Upper lobe of left lung (tissue), 6 donors: ENCODE measurements around the gene DENND5A. TPM values are rescaled to one million over a fixed set of nuclear protein-coding genes. Genes with fewer than 3 reads are reported as not detected.

Source experiments
- ATAC-seq, 2 donors: fragments of 200-7000 bp; cut with Tn5 transposase; one replicate each; pipeline ENCODE4 v1.9.1; 2022; ENCODE audit warnings: mild to moderate bottlenecking in 2 of 2, moderate library complexity in 2 of 2; ENCODE audit not compliant: low FRiP score in 2 of 2
- DNase-seq, 2 donors: peaks; one replicate each; pipeline ENCODE4 v3.0.0-alpha.2; 2019 to 2020
- H3K27ac ChIP-seq, 4 donors: fragments of 200-600 bp; sonication (generic); one replicate each; pipeline ENCODE4 v1.5.1; 2016 to 2019
- H3K27me3 ChIP-seq, 4 donors: fragments of 200-600 bp; sonication (generic); one replicate each; pipeline ENCODE4 v1.5.1; 2017 to 2019
- H3K36me3 ChIP-seq, 4 donors: fragments of 200-600 bp; sonication (generic); one replicate each; pipeline ENCODE4 v1.5.1; 2016 to 2019
- H3K4me1 ChIP-seq, 4 donors: fragments of 200-600 bp; sonication (generic); one replicate each; pipeline ENCODE4 v1.5.1; 2018 to 2019
- H3K4me3 ChIP-seq, 4 donors: fragments of 200-600 bp; sonication (generic); one replicate each; pipeline ENCODE4 v1.5.1; 2017 to 2019; ENCODE audit warnings: mild to moderate bottlenecking in 2 of 4, moderate library complexity in 1 of 4
- H3K9me3 ChIP-seq, 4 donors: fragments of 200-600 bp; sonication (generic); one replicate each; pipeline ENCODE4 v1.5.1; 2018 to 2019
- CTCF ChIP-seq, 6 experiments: fragments of 450-650 bp in 4 of 6; fragments of 200-600 bp in 2 of 6; sonication (generic) in 2 of 6; IDR thresholded peaks; one replicate each; pipeline ENCODE4 v1.5.1; 2016 to 2019; ENCODE audit warnings: antibody characterized with exemption in 6 of 6
- EP300 ChIP-seq, 4 donors: sonication (generic); formaldehyde crosslinking; IDR thresholded peaks; one replicate each; pipeline ENCODE4 v1.5.1; 2017; ENCODE audit warnings: antibody characterized with exemption in 4 of 4, control low read depth in 2 of 4
- POLR2A ChIP-seq, 4 donors: fragments of 450-650 bp; IDR thresholded peaks; one replicate each; pipeline ENCODE4 v1.5.1; 2016 to 2017; ENCODE audit warnings: antibody characterized with exemption in 4 of 4, mild to moderate bottlenecking in 2 of 4
- POLR2AphosphoS5 ChIP-seq, 2 donors: sonication (generic); formaldehyde crosslinking; IDR thresholded peaks; one replicate each; pipeline ENCODE4 v1.5.1; 2017; ENCODE audit warnings: antibody characterized with exemption in 2 of 2
- WGBS, 2 donors: methylation state at CpG; one replicate each; pipeline ENCODE4 v1.1.5; 2017 to 2018; 5-methylcytosine and 5-hydroxymethylcytosine counted together
- total RNA-seq, 6 donors: library from RNA; depleted of rRNA in 4 of 6; stranded (reverse); fragments of >200 nt in 4 of 6; gene quantifications; one replicate each; pipeline versions ENCODE4 v1.1.0 to v1.2.1, GENCODE V29; 2016 to 2021
- donor health status: DM: no; HTN: no; CAD: no; lungs with moderate emphysema.
- donor health status: DM: no; HTN: yes; CAD: no; lungs with severe emphysema.

DENND5A gene
- total RNA-seq, 6 donors from 2014 or later = 84.4 to 159 (median 98.8) TPM

- no peak for DNase-seq
- Histone ChIP-seq H3K36me3 (peaks cover 0 to 5% (median 0%) of the 10 kb centered on the region in 4 donors), H3K27ac (no peak overlapping the region), H3K9me3 (no peaks in the 10 kb centered on the region), H3K27me3 (no peaks in the 10 kb centered on the region), H3K4me1 (no peaks in the 10 kb centered on the region), H3K4me3 (no peak overlapping the region)
- WGBS, 2 donors = 82 to 83% methylated on average over 3 of the region's 3 CpGs
- ATAC-seq = no peak
- TF ChIP-seq POLR2A (IDR thresholded peaks at IDR 0.05) (no peak), POLR2AphosphoS5 (IDR thresholded peaks at IDR 0.05) (no peak), EP300 (IDR thresholded peaks at IDR 0.05) (no peak), CTCF (IDR thresholded peaks at IDR 0.05) (no peak)
These were observed 39.0 kb upstream of the DENND5A start for GRCh38 chr11:9304178-9304577.

DNA sequence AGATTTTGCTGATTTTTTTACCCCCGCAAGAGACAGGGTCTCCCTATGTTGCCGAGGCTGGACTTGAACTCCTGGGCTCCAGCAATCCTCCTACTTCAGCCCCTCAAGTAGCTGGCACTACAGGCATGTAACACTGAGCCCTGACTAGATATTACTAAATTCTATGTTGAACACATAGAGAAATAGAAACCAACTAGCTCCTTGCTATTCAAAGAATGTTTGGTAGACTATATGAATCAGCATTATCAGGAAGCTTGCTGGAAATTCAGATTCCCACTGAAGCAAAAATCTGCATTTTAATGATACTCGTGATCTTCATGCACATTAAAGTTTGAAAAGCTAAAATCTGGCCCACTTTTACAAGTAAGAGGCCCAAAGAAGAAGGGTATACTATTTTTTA lies 37.3 kb upstream of the DENND5A start:
- no peaks in the 10 kb centered on the region for H3K9me3 ChIP-seq
- 96% methylated on average over 3 of the region's 3 CpGs; no CpG with 5 or more reads in 1 of the 2 donors for WGBS, 2 donors
- no peak for DNase-seq
- no peaks in the 10 kb centered on the region for H3K27me3 ChIP-seq
- no peak overlapping the region for H3K4me3 ChIP-seq
- peaks cover 0 to 16% (median 7%) of the 10 kb centered on the region in 4 donors for H3K36me3 ChIP-seq
- no peaks in the 10 kb centered on the region for H3K4me1 ChIP-seq
- TF ChIP-seq CTCF (IDR thresholded peaks at IDR 0.05) (no peak), EP300 (IDR thresholded peaks at IDR 0.05) (no peak), POLR2AphosphoS5 (IDR thresholded peaks at IDR 0.05) (no peak), POLR2A (IDR thresholded peaks at IDR 0.05) (no peak)
- H3K27ac ChIP-seq = no peak overlapping the region
- ATAC-seq = no peak

DNA sequence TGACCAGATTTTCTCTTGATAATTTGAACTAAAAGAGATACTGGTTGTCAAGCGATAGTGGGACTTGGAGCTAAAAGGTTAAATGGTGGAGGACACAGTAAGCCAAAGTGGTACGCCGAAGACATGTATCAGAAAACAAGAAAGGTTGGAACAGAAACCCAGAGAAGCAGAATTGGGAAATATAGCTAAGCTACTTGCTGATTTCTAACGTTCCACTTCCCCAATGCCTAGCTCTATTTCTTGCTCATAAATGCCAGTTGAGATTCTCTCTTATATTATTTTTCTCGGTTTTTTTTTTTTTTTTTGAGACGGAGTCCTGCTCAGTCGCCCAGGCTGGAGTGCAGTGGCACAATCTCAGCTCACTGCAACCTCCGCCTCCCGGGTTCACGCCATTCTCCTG lies 36.6 kb upstream of the DENND5A start:
- peaks cover 0 to 22% (median 12%) of the 10 kb centered on the region in 4 donors for H3K36me3 ChIP-seq
- no peaks in the 10 kb centered on the region for H3K27me3 ChIP-seq
- H3K9me3 ChIP-seq = no peaks in the 10 kb centered on the region
- TF ChIP-seq CTCF (IDR thresholded peaks at IDR 0.05) = no peak
- no peak for TF ChIP-seq POLR2A (IDR thresholded peaks at IDR 0.05)
- TF ChIP-seq POLR2AphosphoS5 (IDR thresholded peaks at IDR 0.05) = no peak
- TF ChIP-seq EP300 (IDR thresholded peaks at IDR 0.05) = no peak
- H3K4me1 ChIP-seq = no peaks in the 10 kb centered on the region
- no peak overlapping the region for H3K4me3 ChIP-seq
- DNase-seq (no peak), ATAC-seq (no peak)
- WGBS, 2 donors = 72 to 82% methylated on average over 7 to 10 of the region's 10 CpGs
- H3K27ac ChIP-seq = no peak overlapping the region

DNA sequence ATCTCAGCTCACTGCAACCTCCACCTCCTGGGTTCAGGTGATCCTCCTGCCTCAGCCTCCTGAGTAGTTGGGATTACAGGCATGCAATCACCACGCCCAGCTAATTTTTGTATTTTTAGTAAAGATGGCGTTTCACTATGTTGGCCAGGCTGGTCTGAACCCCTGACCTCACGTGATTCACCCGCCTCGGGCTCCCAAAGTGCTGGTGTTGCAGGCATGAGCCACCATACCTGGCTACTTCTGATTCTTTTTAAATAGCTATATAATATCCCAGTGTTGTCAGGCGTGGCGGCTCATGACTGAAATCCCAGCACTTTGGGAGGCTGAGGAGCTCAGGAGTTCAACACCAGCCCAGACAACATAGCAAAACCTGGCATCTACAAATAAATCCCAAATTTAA lies 28.5 kb upstream of the DENND5A start:
- Histone ChIP-seq H3K4me3 (no peak overlapping the region), H3K27ac (no peak overlapping the region), H3K27me3 (no peaks in the 10 kb centered on the region), H3K9me3 (no peaks in the 10 kb centered on the region), H3K4me1 (no peaks in the 10 kb centered on the region), H3K36me3 (peaks cover 0 to 32% (median 18%) of the 10 kb centered on the region in 4 donors)
- TF ChIP-seq EP300 (IDR thresholded peaks at IDR 0.05) = no peak
- no peak for TF ChIP-seq CTCF (IDR thresholded peaks at IDR 0.05)
- DNase-seq (no peak), ATAC-seq (no peak)
- WGBS, 2 donors = 97 to 100% methylated on average over 7 of the region's 7 CpGs

DNA sequence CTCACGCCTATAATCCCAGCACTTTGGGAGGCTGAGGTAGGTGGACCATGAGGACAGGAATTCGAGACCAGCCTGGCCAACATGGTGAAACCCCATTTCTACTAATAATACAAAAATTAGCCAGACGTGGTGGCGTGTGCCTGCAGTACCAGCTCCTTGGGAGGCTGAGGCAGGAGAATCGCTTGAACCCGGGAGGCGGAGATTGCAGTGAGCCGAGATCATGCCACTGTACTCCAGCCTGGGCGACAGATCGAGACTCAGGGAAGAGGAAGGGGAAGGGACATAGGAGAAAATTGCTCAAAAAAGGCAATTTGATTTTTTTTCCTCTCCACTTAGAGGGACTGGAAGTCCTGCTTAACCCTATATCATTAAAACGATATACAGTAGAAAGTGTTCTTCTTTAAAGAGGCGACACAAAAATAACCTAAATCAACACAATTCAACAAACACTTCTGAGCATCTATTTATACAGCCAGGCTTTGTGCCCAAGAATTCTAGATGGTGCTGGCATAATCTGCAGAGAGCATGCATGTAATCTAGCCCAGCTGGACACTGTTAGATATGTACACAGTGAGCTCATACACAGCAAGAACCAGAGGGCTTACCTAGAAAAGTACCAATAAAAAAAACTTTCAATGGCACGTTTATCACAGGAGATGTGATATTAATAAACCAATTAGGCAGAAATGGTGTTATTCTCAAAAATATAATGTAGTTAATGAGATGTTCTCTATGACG lies 20.9 kb upstream of the DENND5A start:
- no peak overlapping the region for H3K27ac ChIP-seq
- TF ChIP-seq EP300 (IDR thresholded peaks at IDR 0.05) (no peak), CTCF (IDR thresholded peaks at IDR 0.05) (no peak), POLR2A (IDR thresholded peaks at IDR 0.05) (no peak), POLR2AphosphoS5 (IDR thresholded peaks at IDR 0.05) (no peak)
- peaks cover 0 to 31% (median 7%) of the 10 kb centered on the region in 4 donors for H3K36me3 ChIP-seq
- no peak overlapping the region for H3K4me3 ChIP-seq
- H3K27me3 ChIP-seq = no peaks in the 10 kb centered on the region
- no peak for DNase-seq
- 87 to 93% methylated on average over 14 of the region's 14 CpGs for WGBS, 2 donors
- no peak for ATAC-seq
- no peaks in the 10 kb centered on the region for H3K4me1 ChIP-seq
- H3K9me3 ChIP-seq = no peaks in the 10 kb centered on the region
